Neural cell (in vitro differentiated cells): ENCODE measurements around the gene PIP5K1B.

ENCODE experiments used
- CTCF ChIP-seq: fragments of 450-650 bp; IDR thresholded peaks from 2 replicates; pipeline ENCODE4 v1.5.1; 2014; ENCODE audit warnings: antibody characterized with exemption, mild to moderate bottlenecking, moderate library complexity; ENCODE audit not compliant: poor library complexity, severe bottlenecking
- EZH2 ChIP-seq: fragments of 200-600, 300-800 bp; shearing (Covaris generic), sonication (generic); IDR thresholded peaks from 2 replicates; pipeline ENCODE4 v1.6.1; 2014; ENCODE audit warnings: antibody characterized with exemption, low read length, borderline replicate concordance, mild to moderate bottlenecking; ENCODE audit not compliant: insufficient read depth, poor library complexity, severe bottlenecking
- MXI1 ChIP-seq: fragments of 450-650 bp; conservative IDR thresholded peaks from 2 replicates; pipeline ENCODE4 v1.6.1; 2014; ENCODE audit warnings: antibody characterized with exemption, mild to moderate bottlenecking; ENCODE audit not compliant: poor library complexity, severe bottlenecking
- POLR2AphosphoS5 ChIP-seq: IDR thresholded peaks from 2 replicates; pipeline ENCODE4 v1.6.1; 2012
- RAD21 ChIP-seq: fragments of 450-650 bp; conservative IDR thresholded peaks from 2 replicates; pipeline ENCODE4 v1.6.1; 2014; ENCODE audit warnings: antibody characterized with exemption, mild to moderate bottlenecking, moderate library complexity
- REST ChIP-seq: IDR thresholded peaks from 2 replicates; pipeline ENCODE4 v1.6.1; 2012; ENCODE audit warnings: borderline replicate concordance
- TAF1 ChIP-seq: IDR thresholded peaks from 2 replicates; pipeline ENCODE4 v1.6.1; 2012; ENCODE audit warnings: low read depth

GRCh38 chr9:69029535-69029934, 324.5 kb downstream of the PIP5K1B start:
- TF ChIP-seq CTCF: no peak
- no peak for TF ChIP-seq RAD21
- TF ChIP-seq TAF1: no peak
- TF ChIP-seq REST: no peak
- no peak for TF ChIP-seq POLR2AphosphoS5
- no peak for TF ChIP-seq MXI1
- no peak for TF ChIP-seq EZH2
